Stimulated activated CD8-positive, alpha-beta memory T cell treated with anti-CD3 and anti-CD28 coated beads, Interleukin-7, amount 100 ng/mL, for 24 hours (primary cell): Measurements from ENCODE around the gene LHX2.

Experiments
- DNase-seq: peaks from one replicate; pipeline ENCODE4 v3.0.0-alpha.2; 2020; ENCODE audit warnings: low read depth

Gene LHX2

DNA sequence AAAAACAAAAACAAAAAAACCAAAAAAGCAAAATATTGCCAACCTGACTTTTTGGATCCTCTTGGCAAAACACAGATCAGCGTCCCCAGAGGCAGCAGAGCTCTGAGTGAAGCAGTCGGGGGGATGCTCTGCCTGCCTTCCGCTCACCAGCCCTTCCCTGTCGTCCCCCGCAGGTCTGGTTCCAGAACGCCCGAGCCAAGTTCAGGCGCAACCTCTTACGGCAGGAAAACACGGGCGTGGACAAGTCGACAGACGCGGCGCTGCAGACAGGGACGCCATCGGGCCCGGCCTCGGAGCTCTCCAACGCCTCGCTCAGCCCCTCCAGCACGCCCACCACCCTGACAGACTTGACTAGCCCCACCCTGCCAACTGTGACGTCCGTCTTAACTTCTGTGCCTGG lies 20.7 kb downstream of the LHX2 start:
- DNase-seq, result no peak

DNA sequence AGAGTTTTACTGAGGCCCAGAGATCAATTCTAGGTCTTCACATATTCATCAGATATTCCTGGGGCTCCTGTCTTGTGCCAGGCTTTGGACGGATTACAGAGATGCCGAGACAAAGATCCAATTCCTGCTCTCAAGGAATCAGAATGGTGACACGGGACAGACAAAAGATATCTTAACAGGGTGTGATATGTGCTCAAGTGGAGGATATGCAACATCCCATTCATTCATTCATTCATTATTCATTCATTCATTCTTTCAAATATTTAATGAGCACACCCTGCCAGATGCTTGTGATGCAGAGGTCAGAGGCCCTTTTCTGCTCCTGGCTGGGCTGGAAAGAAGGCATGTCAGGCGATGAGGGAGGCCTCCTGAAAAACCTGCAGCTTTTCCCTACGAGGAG lies 21.8 kb downstream of the LHX2 start:
- no peak for DNase-seq

DNA sequence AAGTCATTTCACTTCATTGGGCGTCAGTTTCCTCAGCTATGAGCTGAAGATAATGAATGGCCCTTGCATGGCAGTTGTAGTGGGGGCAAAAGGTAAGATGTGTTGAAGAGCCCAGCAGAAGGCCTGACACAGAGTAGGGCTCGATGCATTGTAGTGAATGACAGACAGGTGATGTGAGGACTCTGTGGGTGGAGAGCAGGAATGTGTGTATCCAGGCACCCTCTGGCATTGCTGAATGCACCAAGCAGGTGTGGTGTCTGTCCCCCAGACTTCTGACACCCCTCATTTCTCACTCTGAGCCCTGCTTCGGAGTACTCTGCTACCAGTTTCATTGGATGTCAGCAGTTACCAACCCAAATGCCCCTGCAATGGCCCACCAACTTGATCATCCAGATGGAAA lies 22.4 kb downstream of the LHX2 start:
- no peak for DNase-seq

DNA sequence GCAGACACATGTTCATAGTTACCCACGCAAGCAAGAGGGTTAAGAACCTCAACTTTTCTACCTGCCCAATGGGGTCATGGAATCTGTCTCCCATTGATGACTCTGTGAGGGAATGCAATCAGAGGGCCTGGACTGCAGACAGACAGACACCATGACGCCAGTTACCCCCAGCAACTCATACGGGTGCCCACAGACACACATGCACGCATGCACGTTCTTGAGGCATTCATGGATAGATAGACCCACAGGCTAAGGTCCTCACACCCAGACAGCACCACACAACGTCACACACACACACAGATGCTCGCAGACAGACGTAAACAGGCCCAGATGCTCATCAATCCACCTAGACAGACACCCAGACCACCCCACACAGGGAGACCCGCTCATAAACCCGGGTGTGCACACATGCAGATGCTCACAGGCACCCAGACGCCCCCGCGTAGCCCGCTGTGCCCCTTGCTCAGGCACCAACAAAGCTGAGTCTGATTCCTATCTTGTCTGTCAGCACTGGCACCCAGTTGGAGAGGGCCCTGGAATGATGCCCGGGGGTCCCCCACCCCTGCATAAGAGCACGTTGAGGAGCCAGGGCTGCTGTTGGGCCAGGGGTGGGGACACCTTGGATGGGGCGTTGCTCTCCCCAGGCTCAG lies 23.6 kb downstream of the LHX2 start:
- no peak for DNase-seq

DNA sequence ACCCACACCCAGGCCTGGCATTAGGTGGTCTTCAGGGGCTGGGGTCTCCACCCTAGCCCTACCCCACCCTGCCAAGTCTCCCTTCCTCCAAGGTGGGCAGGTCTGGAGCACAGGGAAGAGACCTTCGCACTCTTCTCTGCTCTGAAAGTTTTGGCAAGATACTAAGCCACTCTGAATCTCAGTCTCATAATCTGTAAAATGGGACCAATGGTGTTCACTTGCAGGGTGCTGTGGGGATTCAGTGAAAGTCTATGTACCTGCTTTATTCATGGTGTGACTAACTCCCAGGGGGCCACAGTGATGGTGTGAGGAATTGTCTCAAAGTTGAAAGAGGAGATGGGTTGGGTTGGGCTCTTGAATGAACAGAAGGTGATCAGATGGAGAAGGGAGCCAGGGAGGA lies 25.0 kb downstream of the LHX2 start:
- no peak for DNase-seq

DNA sequence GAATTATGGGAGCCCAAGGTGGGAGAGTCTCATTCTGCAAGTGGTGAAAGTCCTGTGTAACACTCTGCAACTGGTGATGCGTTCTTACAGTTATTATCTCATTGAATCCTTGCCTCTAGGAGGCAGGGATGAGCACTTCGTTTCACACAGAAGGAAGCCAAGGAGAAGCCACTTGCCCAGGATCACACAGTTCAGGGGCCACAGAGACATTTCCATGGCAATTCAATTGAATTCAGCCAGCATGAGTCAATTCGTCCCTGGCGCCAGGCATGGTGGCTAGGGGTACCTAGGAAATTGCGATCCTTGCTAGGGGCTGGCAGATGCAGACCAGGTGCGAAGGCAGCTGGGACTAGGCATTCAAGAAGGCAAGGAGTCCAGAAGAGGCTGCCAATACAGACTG lies 26.2 kb downstream of the LHX2 start:
- DNase-seq, result no peak

DNA sequence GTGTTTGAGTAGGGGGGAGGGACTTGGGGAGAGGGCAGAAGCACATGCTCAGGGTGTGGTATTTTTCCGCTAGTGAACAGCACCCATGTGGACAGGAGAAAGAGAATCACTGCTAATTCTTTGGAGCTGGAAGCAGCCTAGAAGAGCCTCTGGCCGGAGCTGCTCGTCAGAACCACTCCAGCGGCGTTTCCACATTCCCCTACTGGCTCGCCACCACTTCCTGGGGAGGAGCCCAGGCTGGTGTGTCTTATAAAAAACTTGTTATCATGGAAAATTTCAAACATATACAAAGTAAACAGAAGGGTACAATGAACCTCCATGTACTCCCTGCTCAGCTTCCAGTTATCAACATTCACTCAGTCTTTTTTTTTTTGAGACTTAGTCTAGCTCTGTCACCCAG lies 26.7 kb downstream of the LHX2 start:
- no peak for DNase-seq

DNA sequence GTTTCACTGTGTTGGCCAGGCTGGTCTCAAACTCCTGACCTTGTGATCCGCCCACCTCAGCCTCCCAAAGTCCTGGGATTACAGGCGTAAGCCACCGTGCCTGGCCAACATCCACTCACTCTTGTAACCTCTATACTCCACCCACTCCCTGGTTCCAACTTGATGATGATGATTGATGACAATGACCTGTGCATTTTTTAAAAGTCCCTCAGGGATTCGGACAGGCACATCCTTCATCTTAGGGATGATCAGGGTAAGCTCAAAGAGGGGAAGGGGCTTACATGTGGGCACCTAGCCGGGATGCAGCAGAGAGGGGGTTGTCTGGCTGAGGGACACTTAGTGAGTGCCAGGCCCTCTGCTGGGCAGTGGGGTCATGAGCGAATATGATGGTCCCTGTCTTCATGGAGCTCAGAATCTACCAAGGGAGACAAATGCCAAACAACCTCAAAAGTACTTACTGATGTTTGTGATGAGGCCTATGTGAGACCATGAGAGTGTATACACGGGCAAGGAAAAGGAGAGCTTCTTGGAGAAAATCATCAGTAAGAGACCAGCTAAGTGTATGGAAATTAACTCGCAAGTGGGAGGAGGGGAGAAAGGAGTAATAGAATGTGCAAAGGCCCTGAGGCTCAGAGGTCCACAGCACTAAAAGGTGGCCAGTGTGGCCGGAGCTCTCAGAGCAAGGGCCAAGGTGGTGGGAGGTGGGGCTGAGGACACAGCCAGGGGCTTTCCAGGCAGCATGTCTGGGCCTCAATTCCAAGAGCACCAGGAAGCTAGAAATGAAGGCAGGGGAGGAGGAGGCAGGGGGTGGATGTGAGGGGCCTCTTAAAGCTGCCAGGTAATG lies 27.4 kb downstream of the LHX2 start:
- no peak for DNase-seq

DNA sequence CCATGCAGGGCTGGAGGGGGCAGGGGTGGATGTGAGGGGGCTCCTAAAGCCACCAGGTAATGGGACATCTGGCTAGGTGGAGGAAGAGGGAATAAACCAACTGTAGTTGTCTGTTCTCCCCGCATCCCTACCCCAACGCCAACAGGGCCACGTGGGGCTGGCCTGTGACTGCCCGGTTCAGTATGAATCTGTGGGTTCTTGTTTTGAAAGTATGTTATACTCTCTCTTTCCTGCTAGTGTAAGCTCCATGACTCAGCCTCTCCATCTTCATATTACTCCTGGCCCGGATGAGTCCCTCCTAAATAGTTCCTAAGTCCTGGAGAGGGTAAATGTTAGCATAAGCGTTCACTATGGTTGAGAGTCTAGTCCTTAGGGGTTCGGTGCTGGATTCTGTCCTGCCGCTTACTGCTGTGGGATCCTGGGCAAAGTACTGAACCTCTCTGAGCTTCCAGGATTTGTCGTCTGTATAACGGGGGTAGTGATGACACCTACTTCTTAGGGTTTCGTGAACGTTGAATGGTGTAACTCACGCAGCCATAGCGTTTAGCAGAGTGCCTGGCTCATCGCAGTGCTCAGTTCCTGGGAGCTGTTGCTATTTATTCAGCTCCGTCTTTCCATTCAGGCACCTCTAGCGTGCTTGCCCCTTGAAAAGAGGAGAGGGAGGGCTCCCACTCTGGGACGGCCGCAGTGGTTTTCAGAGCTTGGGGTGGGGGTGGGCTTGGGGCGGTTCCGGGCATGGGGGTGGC lies 28.8 kb downstream of the LHX2 start:
- no peak for DNase-seq

DNA sequence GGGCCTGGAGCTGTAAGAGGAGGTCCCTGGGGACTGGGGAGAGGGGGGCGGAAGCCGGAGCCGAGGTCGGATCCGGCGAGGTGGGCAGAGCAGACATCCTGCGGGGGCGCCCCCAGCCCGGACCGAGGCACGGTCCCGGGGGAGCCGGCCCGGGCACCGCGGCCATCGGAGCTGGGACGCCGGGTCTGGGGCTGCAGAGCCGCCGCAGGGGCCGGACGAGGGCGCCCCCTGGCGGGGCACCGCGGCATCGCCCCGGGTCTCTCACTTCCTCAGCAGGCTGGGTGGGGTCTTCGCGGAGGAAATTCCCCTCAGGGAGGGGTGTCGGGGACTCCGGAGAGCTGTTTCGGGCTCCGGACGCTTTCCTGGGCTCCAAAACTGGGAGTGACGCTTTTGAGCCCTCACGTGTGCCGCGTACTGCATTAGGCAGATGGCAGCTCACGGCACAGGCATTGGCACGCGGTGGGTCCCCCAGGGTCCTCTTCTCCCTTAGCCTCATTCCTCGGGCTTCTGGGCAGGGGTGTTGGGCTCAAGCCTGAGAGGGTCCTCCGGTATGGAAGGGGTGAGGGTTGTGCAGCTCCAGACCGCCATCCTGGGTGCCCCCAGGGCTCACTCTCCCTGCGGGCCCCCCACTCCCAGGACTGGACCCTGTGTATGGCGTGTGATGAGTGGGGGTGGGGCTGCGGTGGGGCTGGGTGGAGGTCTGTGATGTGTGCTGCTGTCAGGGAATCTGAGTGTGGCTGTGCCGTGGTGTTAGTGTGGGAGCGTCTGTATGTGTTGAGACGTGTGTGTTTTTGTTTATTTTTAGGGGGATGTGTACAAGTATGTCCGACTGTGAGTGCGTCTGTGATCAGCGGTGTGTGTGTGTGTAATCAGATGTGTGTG lies 29.6 kb downstream of the LHX2 start:
- DNase-seq, result no peak

DNA sequence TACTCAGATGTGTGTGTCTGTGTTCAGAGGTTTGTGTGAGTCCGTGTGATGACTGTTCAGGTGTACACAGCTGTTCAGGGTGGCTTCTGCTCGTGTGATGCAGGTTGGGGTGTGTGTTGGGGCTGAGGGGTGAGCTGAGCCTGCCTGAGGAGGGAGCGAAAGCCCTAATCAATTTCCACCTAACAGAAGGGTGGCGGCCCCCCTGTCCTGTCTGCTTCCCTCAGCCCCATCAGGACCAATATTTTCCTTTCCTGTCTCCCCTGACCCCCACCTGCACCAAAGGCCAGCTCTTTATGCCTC lies 30.2 kb downstream of the LHX2 start:
- DNase-seq, result no peak

DNA sequence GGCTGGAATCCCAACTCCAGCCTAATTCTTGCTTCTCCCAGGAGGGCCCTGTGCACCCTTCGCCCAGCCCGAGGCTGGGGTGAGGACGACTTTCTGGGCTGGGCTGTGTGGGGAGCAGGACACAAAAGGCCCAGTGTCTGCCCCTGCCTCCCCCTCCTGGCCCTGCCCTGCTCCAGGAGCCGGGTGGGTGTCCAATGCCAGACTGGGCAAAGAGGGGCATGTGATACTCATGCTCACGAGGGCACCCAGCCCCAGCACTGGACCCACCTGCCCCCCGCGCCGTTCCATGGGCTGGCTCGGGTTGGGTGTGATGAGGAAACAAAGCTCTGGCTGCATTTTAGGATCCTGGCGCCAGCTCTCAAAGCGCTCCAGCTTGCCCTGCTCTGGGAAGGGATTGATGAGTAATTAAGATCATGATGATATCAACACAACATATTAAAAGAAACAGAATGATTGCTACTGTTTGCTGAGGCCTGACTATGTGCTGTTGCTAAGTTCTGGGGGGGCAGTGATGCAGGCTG lies 30.7 kb downstream of the LHX2 start:
- no peak for DNase-seq

DNA sequence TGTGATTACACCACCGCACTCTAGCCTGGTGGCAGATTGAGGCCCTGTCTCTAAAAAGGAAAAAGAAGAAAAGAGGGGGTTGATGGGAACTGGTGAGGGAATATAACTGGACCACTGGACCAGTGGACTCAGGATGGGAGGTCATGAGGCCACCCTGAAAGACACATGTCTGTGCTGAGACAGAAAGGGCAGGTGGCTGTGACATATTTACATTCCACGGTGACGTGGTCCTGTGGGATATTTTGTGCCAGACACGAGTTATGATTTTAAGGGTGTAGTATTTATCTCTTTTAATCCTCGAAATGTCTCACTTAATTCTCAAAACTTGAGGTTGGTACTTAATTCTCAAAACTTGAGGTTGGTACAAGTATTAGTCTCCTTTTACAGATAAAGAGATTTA lies 32.9 kb downstream of the LHX2 start:
- no peak for DNase-seq

DNA sequence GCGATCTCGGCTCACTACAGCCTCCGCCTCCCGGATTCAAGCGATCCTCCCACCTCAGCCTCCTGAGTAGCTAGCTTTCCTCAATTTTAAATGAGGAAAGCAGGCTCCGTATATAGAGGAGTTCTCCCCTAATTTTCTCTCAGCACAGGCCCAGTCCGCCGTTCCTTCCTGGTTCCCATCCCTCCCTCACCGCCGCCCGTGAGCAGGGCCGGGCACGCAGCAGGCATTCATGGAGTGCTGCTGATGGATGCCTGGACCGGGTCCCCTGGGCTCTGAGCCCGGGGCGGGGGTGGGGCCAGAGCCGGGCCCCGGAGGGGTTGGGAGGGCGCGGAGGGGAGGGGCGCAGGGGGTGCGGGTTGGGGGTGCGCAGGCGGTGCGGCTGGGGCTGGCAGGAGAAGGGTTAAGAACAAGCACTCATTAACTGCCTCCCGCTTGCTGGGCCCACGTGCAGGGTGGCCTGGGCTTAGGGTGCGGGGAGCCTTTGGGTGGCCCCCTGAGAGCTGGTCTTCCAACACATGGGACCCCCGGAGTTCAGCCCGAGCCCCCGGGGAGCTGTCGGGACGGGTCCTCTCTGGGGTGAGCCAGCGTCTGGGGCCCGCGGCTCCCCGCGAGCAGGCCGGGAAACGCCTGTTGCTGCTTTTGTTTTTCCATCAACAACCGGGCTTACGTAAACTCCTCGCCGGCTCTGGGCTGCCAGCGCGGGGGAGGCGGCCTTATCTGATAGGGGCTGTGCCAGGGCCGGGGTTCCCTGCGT lies 33.7 kb downstream of the LHX2 start:
- DNase-seq, result no peak

DNA sequence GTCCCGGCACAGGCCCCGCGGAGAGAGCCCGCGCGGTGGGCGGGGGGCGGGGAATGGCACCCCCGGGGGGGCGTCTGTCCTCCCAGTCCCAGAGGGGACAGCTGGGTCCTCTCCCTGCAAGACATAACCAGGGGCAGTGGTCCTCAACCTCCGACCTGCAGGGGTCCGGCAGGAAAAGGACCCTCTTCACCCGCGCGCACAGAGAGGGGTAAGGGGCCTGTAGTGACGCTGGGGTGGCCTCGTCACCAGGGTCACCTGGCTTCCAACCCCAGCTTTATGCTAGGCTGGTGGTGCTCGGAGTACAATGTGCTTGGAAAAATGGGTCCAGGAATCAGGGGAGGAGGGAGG lies 34.2 kb downstream of the LHX2 start:
- DNase-seq, result no peak

DNA sequence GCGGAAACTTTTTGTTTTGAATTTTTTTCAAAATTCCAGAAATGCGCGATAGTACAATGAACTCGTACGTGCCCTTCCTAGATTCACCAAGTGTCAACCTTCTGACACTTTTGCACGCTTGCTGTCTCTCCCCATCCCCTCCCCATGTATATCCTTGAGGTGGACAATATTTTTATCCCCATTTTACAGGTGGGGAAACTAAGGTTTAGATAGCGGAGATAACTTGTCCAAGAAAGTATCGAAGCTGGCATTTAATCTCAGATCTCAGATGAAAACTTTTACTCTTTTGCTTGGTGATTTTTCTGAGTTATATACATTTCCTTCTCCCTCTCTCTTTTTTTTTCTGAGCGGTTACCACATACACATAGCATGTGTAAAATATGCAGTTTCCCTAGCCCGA lies 34.6 kb downstream of the LHX2 start:
- DNase-seq, result no peak

DNA sequence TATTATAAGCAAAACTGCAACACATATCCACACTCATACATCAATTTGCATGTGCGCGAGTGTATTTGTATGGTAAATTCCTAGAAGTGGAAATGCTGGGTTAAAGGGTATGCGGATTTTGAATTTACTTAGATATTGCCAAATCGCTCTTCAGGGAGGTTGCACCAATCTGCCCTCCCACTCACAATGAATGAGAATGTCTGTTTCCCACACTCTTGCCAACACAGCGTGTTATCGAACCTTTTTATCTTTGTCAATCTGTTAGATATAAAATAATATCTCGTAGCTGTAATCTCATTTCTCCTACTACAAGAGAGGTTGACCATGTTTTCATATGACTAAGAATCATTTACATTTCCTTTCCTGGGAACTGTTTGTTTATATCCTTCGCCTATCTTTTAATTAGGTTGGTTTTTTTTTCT lies 35.7 kb downstream of the LHX2 start:
- DNase-seq, result no peak

DNA sequence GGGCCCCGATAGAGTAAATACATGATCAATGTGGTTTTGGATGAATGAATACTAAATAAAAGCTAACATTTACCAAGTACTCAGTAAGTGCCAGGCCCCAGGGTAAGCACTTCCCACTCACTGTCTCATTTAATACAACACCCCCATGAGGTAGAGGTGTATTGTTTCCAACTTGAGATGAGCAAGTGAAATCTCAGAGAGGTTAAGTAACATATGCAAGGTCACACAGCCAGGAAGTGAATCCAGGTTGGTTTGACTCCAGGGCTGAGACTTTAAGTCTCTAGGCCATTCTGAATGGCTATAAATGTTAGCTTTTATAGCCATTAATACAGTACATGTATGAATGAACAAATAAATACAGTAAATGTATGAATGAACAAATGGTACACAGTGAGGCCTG lies 39.4 kb downstream of the LHX2 start:
- no peak for DNase-seq

DNA sequence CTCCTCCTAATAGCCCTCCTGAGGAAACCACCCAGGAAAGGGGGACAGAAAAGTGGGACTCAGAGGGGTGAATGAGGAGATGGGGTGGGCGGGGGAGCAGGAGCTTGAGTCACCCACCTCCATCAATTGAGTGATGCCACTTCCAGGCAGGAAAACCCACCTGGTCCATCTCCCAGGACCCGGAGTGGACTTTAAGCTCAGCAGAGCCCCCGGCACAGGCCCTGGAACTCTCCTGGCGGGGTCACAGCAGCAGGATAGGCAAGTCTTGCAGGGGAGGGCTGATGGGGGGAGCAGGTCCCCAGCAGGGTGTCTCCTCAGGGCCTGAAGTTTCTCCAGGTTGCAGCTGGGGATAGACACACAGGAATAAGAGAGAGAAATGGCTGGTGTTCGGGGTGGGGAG lies 40.8 kb downstream of the LHX2 start:
- DNase-seq, result no peak

DNA sequence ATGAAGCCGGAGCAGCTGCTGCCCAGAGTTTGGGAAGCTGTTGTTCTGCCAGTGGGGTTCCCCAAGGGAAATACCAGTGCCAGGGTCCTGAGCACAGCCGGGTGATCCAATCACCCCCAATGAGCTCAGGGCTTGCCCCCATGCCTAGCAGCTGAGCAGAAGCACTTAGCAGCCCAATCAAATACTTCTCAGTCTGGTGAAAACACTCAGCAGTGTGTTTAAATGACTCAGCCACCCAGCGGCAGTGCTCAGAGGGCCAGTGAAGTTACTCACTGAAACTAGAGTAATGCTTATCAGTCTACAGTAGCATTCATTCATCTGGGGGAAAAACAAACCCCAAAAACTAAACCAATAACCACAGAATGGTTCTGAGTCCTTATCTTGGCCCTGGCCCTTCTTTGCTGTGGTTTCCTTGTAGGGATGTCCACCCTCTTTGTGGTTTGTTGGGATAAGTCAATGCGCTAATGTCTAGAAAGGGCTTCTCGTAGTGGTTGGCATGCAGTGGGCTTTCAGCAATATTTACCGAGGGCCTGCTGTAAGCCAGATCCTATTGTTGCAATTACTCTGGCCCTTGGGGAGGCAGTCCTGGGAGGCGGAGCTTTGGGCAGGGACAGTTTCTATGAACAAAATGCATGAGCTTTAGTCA lies 43.1 kb downstream of the LHX2 start:
- no peak for DNase-seq
